GM12892 (cell line): Measurements from ENCODE around the gene RNASEH1.

Source experiments
- DNase-seq: peaks from one replicate; pipeline ENCODE4 v3.0.0; 2011; ENCODE audit not compliant: insufficient read length
- FAIRE-seq: peaks from 2 replicates; lab custom pipeline; 2011; peaks lifted over from hg19 to GRCh38; lab: Jason Lieb, UNC
- POLR2A ChIP-seq: IDR thresholded peaks from 2 replicates; pipeline ENCODE4 v1.6.1; 2011; ENCODE audit warnings: low read depth, low read length, control low read depth
- POLR2AphosphoS5 ChIP-seq: IDR thresholded peaks from 2 replicates; pipeline ENCODE4 v1.6.1; 2011; ENCODE audit warnings: low read depth, low read length, control low read depth
- TAF1 ChIP-seq: IDR thresholded peaks from 2 replicates; pipeline ENCODE4 v1.6.1; 2011; ENCODE audit warnings: low read depth, mild to moderate bottlenecking, control low read depth, low read length, borderline replicate concordance

RNASEH1 gene

DNA sequence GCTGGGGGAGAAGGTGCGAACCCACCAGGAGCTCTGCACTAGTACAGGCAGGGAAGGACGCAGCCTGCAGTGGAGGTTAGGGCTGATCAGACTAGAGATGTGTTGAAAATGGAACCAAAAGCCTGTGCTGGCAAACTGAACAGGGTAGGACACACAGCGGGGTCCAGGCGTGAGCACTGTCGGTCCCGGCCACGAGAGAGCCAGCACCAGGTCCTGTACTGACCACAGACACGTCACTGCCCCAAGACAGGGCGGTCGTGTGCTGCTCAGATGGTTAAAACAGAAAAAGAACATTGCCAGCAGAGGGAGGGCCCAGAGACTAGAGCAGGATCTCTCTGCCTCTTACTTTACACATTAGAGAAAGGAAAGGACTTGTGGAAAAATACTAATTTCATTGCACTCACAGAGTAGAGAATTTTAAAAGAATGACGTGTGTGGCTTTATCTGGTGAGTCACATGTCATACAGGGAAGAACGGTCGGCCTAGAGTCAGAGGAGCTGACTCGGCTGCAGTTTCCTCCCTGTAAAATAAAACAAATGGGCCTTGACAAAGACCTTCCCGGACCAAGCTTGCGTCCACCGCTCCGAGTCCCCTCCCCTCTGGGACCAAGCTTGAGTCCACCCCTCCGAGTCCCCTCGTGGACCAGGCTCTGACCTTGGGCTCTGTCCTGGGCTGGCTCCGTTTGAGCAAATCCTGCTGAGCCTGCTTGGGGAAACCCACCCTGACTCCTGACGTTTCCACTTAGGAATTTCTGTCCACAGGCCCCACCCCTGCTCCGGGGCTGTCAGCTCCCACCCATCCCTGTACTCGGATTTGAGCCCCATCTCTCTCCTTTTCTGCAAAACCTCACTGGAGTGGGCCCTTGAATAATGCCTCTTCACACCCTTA lies 22.1 kb downstream of the RNASEH1 start:
- FAIRE-seq (no peak), DNase-seq (no peak)
- TF ChIP-seq POLR2AphosphoS5 (no peak), TAF1 (no peak), POLR2A (no peak)

DNA sequence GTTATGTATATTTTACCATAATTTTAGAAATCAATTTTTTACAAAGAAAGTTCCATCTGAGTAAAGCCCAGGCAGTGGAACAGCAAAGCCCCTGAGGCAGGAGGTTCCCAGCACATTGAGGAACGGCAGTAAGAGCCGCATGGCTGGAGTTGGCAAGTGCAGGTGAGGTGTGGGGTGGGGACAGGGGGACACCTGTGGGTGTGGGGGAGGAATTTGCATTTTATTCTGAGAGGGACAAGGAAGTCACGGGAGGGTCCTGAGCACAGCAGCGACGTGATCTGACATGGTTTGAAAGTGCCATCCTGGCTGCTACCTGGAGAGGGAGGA lies 22.7 kb downstream of the RNASEH1 start:
- no peak for DNase-seq
- TF ChIP-seq POLR2AphosphoS5 (no peak), TAF1 (no peak), POLR2A (no peak)
- no peak for FAIRE-seq

DNA sequence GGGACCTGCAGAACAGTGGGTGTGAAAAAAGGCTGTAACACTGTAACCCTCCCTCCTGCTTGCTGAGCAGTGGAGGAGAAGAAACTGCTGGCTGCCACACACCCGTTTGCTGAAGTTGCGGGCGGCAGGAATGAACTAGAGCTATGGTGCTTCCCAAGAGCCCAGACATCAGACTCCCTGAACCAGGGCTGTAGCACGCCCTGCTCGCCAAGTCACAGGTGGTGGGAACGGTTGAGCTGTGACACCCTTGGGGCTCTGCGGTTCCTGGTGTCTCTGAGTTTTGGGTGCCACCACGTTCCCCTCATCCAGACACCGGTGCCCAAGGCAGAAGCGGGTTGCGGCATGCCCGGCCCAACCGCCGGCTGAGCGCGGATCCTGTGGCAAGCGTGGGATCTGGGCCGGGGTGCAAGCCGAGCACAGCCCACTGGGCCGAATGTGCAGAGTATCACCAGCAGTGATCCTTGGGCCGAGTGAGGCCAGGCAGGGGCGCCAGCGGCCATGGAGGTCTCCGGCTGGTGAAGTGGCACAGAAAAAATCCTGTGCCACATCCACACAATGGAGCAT lies 23.8 kb downstream of the RNASEH1 start:
- no peak for FAIRE-seq
- no peak for TF ChIP-seq POLR2A
- no peak for TF ChIP-seq POLR2AphosphoS5
- no peak for TF ChIP-seq TAF1
- no peak for DNase-seq

DNA sequence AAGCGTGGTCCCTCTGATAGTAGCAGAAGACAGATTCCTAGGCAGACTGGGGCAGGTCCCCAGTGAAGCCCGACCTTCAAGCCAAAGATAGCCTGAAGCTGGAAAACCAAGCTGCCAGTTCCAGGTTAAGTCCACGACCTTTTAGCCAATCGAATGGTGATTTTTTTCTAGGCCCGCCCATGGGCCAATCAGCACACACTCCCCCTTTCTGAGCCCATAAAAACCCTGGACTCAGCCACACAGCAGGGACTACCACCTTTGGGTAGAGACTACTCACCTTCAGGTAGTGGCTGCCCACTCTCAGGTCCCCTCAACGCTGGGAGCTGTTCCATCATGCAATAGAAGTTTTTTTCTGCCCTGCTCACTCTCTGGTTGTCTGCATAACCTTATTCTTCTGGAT lies 24.3 kb downstream of the RNASEH1 start:
- no peak for DNase-seq
- no peak for TF ChIP-seq TAF1
- no peak for TF ChIP-seq POLR2A
- TF ChIP-seq POLR2AphosphoS5: no peak
- no peak for FAIRE-seq

DNA sequence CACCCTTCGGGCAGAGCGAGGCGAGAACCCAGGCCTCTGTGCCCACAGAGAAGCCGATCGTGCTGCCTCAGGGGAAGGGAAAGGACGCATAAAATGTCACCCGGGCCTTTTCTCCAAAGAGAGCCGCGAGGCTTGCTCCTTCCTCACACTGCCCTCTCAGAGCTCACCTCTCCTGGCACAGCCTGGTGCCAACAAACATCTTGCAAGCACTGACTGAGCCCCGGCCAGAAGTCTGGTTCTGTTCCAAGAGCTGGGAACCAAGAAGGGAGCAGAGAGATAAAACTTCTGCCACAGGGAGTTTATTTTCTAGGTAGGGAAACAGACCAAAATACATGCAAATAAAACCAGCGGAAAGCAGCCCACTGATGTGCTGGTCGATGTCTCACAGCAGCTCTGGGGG lies 25.2 kb downstream of the RNASEH1 start:
- TF ChIP-seq TAF1 (no peak), POLR2A (no peak), POLR2AphosphoS5 (no peak)
- DNase-seq (no peak), FAIRE-seq (no peak)

DNA sequence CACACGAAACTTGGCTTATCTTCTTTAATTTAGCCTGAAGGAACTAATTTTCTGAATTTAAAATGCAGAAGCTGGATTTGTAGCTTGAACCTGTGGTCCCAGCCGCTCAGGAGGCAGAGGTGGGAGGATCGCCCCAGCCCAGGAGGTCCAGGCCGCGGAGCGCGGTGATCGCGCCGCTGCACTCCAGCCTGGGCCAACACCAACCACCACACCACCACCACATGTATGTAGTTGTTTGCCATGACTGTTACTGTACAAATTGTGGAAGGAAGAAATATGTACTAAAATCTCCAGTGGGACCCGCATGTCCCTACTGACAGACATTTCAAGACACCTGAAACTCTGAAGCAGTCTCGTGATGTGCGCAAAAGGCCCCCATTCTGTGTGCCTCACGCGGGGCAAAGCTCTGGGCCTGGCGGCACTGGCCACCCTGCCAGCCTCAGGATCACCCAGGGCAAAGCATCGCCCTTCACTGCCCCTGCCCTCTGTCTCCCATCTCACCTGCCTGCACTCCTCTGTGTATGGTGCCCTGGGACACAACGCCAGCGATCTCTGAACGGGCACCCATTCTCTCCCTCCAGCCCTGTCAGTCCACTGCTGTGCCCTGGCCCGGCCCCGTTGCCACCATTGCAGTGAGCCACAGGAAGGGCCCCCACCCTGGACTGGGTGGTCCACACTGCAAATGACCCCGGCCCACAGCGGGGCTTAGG lies 28.7 kb downstream of the RNASEH1 start:
- DNase-seq: no peak

DNA sequence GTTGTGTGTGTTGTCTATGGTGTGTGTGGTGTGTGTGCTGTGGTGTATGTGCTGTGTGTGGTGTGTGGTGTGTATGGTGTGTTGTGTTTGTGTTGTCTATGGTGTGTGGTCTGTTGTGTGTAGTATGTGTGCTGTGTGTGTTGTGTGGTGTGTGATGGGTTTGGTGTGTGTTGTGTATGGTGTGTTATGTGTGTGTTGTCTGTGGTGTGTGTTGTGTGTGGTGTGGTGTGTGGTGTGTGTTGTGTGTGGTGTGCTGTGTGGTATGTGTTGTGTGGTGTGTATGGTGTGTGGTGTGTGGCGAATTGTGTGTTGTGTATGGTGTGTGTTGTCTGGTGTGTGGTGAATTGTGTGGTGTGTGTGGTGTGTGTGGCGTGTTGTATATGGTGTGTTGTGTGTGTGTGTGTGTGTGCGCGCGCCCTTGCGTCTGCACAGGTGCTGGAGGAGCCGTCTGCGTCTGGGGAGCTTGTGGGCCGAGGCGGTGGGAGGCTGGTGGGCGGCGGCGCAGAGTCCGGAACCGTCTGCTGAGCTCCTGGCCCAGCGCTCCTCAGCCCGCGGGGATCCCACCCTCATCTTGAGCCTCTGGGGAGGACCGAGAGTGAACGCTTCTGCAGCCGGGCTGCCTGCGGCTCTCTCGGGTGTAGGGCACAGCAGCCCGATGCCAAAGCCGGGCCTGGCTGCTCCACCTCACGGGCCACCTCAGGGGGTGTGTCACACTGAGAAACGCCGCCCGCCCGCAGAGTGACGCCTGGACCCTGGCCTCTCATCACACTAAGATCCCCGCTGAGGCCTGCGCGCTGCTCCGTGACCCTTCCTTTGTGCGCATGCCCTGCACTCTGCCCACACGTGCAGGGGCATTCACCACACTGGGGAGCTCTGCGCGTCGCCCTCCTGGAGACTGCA lies 30.0 kb downstream of the RNASEH1 start:
- no peak for FAIRE-seq
- no peak for TF ChIP-seq POLR2AphosphoS5
- no peak for TF ChIP-seq POLR2A
- TF ChIP-seq TAF1: no peak
- DNase-seq: no peak

More for the DNA sequence above, 28.7 kb downstream of the RNASEH1 start:
- TF ChIP-seq POLR2A (no peak), POLR2AphosphoS5 (no peak), TAF1 (no peak)
- no peak for FAIRE-seq

DNA sequence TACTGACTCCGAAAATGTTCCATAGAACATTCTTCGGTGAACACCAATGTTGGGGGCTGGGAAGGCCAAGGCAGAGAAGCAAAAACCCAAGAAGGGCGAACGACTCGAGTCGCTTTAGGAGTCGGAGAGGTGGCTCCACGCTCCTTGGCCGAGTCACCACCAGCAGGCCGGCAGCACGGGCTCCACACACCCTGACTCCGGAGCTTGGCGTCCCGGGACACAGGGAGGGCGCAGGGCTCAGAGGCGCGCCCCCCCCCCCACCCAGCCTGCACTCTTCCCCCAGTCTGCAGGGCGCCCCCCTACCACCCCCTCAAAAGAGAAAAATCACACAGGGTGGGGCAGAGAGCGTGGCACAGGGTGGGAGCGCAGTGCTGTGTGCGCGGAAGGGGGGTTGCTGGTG lies 31.3 kb downstream of the RNASEH1 start:
- FAIRE-seq (no peak), DNase-seq (no peak)
- no peak for TF ChIP-seq POLR2AphosphoS5

DNA sequence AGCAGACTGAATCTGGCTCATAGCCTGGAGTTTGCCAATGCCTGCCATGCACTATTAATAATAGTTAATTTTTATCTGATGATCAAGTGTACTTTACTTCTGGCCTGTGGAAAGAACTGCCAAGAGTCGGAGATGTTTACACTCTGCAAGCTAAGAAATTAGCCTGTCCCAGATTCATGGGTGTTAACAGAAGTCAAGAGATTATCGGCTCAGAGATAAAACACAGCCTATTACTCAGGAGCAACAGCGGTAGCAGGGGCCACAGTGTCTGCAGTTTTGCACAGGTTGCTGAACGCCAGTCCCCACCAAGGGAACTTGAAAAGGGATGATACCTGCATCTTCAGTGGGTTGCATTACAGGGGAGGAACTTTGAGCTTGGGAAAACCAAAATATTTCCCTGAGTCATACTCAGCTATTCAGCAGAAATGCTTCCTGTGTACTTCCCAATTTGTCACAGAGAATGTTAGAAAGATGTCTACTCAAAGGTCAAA lies 34.5 kb downstream of the RNASEH1 start:
- TF ChIP-seq POLR2AphosphoS5 (no peak), POLR2A (no peak), TAF1 (no peak)
- no peak for DNase-seq
- no peak for FAIRE-seq

DNA sequence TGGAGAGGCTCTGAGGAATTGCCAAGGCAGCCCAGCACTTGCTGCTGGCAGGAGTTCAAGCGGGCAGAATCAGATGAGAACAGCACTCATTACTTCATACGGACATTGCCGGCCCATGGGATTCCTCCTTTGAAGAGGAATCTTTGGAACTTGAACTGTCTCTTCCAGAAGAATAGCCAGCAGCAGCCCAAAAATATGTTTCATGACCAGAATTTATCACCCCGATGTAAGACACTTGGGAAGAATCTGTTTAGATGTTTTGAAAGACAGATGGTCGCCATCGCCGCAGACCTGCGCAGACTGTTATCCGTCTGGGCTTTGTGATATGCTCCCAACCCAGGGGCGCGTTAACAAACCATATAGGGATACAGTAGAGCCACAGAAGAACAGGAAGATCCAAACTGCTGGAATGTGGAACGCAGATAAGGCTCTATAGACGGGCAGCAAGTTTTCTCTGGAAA lies 35.1 kb downstream of the RNASEH1 start:
- no peak for FAIRE-seq
- TF ChIP-seq TAF1 (no peak), POLR2A (no peak), POLR2AphosphoS5 (no peak)
- DNase-seq: no peak

DNA sequence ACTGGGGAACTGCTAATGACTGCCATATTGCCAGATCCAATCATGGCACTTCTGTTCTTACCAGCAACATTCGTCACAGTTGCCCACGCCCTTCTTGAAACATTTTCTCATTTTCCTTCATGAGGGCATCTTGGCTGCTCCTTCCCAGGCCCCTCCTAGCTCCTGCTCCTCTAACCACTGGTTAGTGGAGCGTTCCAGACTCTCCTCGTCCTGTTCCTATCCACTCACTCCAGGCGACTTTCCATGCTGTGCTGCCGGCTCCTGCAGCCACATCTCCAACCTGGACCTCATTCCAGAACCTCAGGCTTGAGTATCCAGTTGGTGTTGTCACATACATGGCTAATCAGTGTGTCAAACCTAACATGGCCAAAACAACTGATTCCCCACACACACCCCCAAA lies 37.5 kb downstream of the RNASEH1 start:
- DNase-seq: no peak
- FAIRE-seq: no peak
- TF ChIP-seq TAF1: no peak
- no peak for TF ChIP-seq POLR2AphosphoS5
- no peak for TF ChIP-seq POLR2A
